WI38 (cell line): Measurements from ENCODE around the gene SNED1.
A peak's percentile ranks its signal among the peaks of the same experiment; 100 is the strongest.

Experiments used
- H3K4me3 ChIP-seq: 2 replicates; pipeline ENCODE4 v1.5.1; 2011; ENCODE audit warnings: low read depth, mild to moderate bottlenecking, control low read depth, low read length
- CTCF ChIP-seq: IDR thresholded peaks from 2 replicates; pipeline ENCODE4 v1.5.1; 2012; ENCODE audit warnings: low read depth, mild to moderate bottlenecking, control low read depth, low read length

Gene SNED1

DNA sequence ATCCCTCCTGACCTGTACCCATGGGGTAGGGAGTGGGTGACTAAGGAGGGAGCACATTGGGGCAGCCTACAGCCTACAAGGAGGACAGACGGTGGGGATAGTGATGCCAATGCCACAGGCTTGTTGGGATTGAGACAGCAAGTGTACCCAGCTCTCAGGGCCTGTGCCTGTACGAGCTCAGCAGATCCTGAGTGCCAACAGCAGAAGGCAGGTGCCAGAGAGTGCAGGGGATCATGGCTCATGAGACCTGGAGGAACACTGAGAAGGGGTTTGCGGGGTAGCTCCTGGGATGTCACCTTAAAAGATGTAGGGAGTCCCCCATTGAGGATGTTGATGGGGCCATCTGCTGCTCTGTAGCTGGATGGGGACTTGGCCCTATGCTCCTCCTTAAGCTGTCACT is 10.3 kb upstream of the SNED1 start:
- no peak for TF ChIP-seq CTCF
- H3K4me3 ChIP-seq, result no peak overlapping the region

- TF ChIP-seq CTCF, result no peak
- no peak overlapping the region for H3K4me3 ChIP-seq
Measured at GRCh38 chr2:240988571-240989271, 9.7 kb upstream of the SNED1 start.

DNA sequence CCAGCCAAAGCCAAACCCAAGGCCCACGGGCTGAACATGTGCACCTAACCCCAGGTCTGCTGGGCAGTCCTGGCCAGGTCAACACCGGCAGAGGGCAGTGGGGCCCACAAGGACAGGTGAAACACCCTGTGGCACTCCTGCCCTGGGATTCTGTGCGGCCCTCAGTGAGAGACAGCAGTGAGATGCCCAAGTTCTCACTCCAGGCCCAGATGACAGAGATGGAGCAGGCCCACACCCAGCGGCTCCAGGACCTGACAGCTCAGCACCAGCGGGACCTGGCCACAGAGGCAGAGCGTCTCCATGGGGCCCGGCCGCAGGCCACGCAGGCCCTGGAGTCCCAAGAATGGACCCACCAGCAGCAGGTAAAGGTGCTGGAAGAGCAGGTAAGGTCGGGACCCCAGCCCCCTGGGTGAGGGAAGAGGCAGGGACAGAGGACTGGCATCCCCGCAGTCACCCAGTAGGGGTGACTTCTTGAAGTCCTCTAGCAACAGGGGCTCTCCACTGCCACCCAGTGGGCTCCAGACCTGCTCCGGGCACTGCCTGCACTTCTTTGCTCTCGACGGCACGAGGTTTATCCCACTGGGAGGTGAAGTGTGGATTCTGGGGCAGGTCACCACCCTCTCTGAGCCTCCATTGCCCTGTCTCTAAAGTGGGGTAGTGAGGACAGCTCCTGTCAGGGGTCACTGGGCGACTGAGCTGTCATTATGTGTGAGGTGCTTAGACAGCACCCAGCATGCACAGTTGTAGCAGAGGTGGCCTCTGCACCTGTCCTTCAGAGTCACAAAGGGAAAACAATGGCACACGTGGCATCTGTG is 8.8 kb upstream of the SNED1 start:
- H3K4me3 ChIP-seq, result no peak overlapping the region
- TF ChIP-seq CTCF, result peak; percentile 46

GRCh38 chr2:240990266-240990529 is 8.2 kb upstream of the SNED1 start:
- no peak for TF ChIP-seq CTCF
- no peak overlapping the region for H3K4me3 ChIP-seq

DNA sequence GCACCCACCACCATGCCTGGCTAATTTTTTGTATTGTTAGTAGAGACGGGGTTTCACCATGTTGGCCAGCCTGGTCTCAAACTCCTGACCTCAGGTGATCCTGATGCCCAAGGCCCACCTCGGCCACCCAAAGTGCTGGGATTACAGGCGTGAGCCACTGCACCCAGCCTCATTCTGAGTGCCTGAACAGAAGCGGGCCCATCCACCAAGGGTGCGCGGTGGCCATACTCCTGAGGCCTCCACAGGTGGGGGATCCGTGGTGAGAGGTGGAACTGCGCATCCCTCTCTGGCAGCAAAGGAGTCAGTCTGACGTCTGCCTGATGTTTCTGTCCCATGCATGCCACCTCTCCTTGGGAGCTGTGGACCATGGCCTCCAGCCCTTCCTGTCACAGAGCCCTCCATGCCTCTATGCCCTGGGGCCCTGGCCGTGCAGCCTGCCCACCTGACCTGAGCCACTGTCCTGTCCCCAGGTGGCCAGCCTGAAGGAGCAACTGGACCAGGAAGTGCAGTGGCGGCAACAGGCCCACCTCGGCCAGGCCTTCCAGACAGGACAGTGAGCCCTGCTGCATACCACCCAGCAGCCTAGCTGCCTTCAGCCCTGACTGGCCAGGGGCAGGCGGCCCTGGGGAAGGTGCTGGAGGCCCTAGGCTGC is 7.6 kb upstream of the SNED1 start:
- no peak for TF ChIP-seq CTCF
- no peak overlapping the region for H3K4me3 ChIP-seq

DNA sequence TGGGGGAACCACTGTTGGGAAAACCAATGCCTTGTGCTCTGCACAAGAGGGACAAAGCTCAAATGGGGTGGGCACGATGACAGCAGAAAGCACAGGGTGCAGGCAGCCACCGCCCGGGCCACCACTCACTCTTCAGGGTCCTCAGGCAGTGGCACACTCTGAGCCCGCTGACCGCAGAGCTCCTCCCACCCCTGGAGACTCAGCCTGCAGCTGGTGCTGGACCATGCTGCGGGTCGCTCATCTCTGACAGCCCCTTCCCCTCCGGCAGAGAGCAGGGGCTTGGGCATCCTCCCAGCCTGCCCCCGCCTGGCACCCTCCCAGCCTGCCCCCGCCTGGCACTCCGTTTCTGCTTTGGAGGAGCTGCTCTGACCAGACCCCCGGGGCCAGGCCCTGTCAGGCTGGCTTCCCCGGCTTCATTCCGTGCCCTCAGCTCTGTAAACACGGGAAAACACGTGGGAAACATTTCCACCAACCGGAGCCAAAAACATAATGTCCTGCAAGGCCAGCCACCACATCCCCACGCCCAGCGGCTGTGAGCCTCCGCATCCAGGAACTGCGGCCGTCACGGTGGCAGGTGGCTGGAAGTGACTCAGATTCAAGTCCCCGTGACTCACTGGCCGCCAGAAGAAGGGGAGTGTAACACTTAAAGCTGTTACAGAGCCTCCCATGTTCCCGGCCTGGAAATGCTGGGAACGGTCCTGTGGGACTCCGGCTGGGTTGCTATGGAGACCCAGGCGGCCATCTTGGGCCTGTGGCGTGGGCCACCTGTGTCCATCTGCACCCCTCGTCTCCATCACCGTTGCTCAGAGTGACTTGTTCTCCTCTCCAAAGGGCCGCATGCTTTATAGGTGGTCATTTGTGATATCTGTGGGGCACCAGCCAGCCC is 6.8 kb upstream of the SNED1 start:
- no peak for TF ChIP-seq CTCF
- no peak overlapping the region for H3K4me3 ChIP-seq
